GM12878 (cell line): ENCODE results near the gene MFAP2. TPM values are rescaled to one million over a fixed set of nuclear protein-coding genes. Genes with fewer than 3 reads are reported as not detected.
A peak's percentile ranks its signal among the peaks of the same experiment; 100 is the strongest.

ENCODE experiments used
- BCL11A ChIP-seq: IDR thresholded peaks from 2 replicates; pipeline ENCODE4 v1.6.1; 2011; ENCODE audit warnings: low read depth, low read length
- CHD2 ChIP-seq: IDR thresholded peaks from 2 replicates; pipeline ENCODE4 v1.6.1; 2011; ENCODE audit warnings: low read depth, low read length, improper control_type of control experiment, borderline replicate concordance
- FOXM1 ChIP-seq: IDR thresholded peaks from 2 replicates; pipeline ENCODE4 v1.6.1; 2012; ENCODE audit warnings: low read depth, mild to moderate bottlenecking, inconsistent platforms, low read length, moderate library complexity
- MYC ChIP-seq: IDR thresholded peaks from 2 replicates; pipeline ENCODE4 v1.6.1; 2011; ENCODE audit warnings: mild to moderate bottlenecking, low read length, moderate library complexity, inconsistent platforms; ENCODE audit not compliant: insufficient read depth, insufficient replicate concordance, insufficient read length, severe bottlenecking
- NR2C1 ChIP-seq: fragments of 450-650 bp; IDR thresholded peaks from 2 replicates; pipeline ENCODE4 v1.6.1; 2017; ENCODE audit warnings: antibody characterized with exemption, mild to moderate bottlenecking, moderate library complexity
- PAX8 ChIP-seq: fragments of 450-650 bp; IDR thresholded peaks from 2 replicates; pipeline ENCODE4 v1.6.1; 2017; ENCODE audit warnings: mild to moderate bottlenecking, moderate library complexity
- POLR2AphosphoS5 ChIP-seq: IDR thresholded peaks from 2 replicates; pipeline ENCODE4 v1.6.1; 2011; ENCODE audit warnings: mild to moderate bottlenecking, low read length, inconsistent platforms
- SMARCA5 ChIP-seq: fragments of 450-650 bp; IDR thresholded peaks from 2 replicates; pipeline ENCODE4 v1.6.1; 2017; ENCODE audit warnings: mild to moderate bottlenecking
- ZNF207 ChIP-seq: fragments of 450-650 bp; IDR thresholded peaks from 2 replicates; pipeline ENCODE4 v1.6.1; 2014; ENCODE audit warnings: antibody characterized with exemption, mild to moderate bottlenecking, borderline replicate concordance
- ZNF384 ChIP-seq: IDR thresholded peaks from 2 replicates; pipeline ENCODE4 v1.6.1; 2012; ENCODE audit warnings: low read depth, mild to moderate bottlenecking, low read length, improper control_type of control experiment, borderline replicate concordance
- polyA plus RNA-seq, 11 experiments: library from polyadenylated mRNA; depleted of rRNA in 4 of 11; unstranded in 6 of 11; stranded (reverse) in 5 of 11; fragments of >200 nt; fragmentation: Nextera tagmentation in 4 of 11; fragmentation: Illumina TruSeq in 1 of 11; extraction: Ambion mirVana in 4 of 11; extraction: Trizol in 1 of 11; gene quantifications; 1 replicate in 1 of 11; 2 replicates in 10 of 11; pipeline versions ENCODE4 v1.2.1 to v1.2.3, GENCODE V29; 2011 to 2016; ENCODE audit warnings: inconsistent platforms in 2 of 11, missing spikeins in 2 of 11, low read depth in 1 of 11
- total RNA-seq, 4 experiments: library from RNA; depleted of rRNA in 3 of 4; stranded (reverse); fragments of >200 nt in 3 of 4; fragmentation: Illumina TruSeq in 1 of 4; extraction: Trizol in 1 of 4; gene quantifications; 2 replicates each; pipeline versions ENCODE4 v1.2.1 to v1.2.3, GENCODE V29; 2013 to 2021
- TF ChIP-seq, protein P1 (sequence below): fragments of 450-650 bp; formaldehyde crosslinking; IDR thresholded peaks from 2 replicates; pipeline ENCODE4 v1.4.0; 2022; ENCODE audit warnings: mild to moderate bottlenecking, moderate library complexity
- TF ChIP-seq, protein P2 (sequence below): fragments of 450-650 bp; IDR thresholded peaks from 2 replicates; pipeline ENCODE4 v1.6.1; 2017; ENCODE audit warnings: borderline replicate concordance
- TF ChIP-seq, protein P3 (sequence below), 3 experiments: IDR thresholded peaks in 2 of 3; conservative IDR thresholded peaks in 1 of 3; 2 replicates each; pipeline ENCODE4 v1.5.1; 2011; ENCODE audit warnings: low read depth in 3 of 3, low read length in 3 of 3, mild to moderate bottlenecking in 3 of 3, control low read depth in 2 of 3, moderate library complexity in 2 of 3, inconsistent platforms in 1 of 3, mixed read lengths in 1 of 3; ENCODE audit not compliant: control insufficient read depth in 2 of 3, insufficient read depth in 1 of 3; ENCODE audit errors: extremely low read depth in 1 of 3
- TF ChIP-seq, protein P4 (sequence below): fragments of 450-650 bp; IDR thresholded peaks from 2 replicates; pipeline ENCODE4 v1.6.1; 2014; ENCODE audit warnings: mild to moderate bottlenecking
- TF ChIP-seq, protein P5 (sequence below): IDR thresholded peaks from 2 replicates; pipeline ENCODE4 v1.6.1; 2011; ENCODE audit warnings: low read depth, low read length, improper control_type of control experiment, borderline replicate concordance
- TF ChIP-seq, protein P6 (sequence below): IDR thresholded peaks from 2 replicates; pipeline ENCODE4 v1.6.1; 2011; ENCODE audit warnings: borderline replicate concordance, low read depth, mild to moderate bottlenecking, moderate library complexity, mixed read lengths, low read length; ENCODE audit not compliant: insufficient read depth; ENCODE audit errors: extremely low read length
- TF ChIP-seq, protein P7 (sequence below): IDR thresholded peaks from 2 replicates; pipeline ENCODE4 v1.6.1; 2012; ENCODE audit warnings: low read length, inconsistent platforms

The MFAP2 gene
- total and polyA plus RNA-seq, 10 of the 15 experiments (the other 5 are each of a cell fraction or from before 2014, with no cell fraction given) = 0.16 TPM; not detected in 9

DNA sequence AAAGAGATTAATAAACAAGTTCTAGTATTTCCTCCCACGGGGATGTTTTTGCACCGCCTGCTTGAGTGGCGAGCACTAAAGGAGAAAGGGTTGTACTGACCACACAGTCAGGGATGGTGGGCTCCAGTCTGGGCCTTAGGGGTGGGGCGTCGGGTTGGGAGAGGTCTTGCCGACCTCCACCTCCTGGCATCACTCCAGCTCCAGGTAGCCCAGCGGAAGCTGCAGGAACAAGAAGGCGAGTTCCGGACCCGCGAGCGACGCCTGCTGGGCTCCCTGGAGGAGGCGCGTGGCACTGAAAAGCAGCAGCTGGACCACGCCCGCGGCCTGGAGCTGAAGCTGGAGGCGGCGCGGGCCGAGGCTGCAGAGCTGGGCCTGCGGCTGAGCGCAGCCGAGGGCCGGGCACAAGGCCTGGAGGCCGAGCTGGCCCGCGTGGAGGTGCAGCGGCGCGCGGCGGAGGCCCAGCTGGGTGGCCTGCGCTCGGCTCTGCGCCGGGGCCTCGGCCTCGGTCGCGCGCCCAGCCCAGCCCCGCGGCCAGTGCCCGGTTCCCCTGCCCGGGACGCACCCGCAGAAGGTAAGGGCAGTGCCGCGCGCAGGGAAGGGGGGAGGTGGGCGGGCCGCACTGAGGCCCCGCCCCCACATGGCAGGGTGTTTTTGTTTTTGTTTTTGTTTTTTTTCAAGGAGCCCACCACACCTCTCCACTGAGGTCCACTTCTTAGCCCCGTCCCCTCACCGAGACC is 19.7 kb downstream of the MFAP2 start (continued):
- TF ChIP-seq, protein P1, sequence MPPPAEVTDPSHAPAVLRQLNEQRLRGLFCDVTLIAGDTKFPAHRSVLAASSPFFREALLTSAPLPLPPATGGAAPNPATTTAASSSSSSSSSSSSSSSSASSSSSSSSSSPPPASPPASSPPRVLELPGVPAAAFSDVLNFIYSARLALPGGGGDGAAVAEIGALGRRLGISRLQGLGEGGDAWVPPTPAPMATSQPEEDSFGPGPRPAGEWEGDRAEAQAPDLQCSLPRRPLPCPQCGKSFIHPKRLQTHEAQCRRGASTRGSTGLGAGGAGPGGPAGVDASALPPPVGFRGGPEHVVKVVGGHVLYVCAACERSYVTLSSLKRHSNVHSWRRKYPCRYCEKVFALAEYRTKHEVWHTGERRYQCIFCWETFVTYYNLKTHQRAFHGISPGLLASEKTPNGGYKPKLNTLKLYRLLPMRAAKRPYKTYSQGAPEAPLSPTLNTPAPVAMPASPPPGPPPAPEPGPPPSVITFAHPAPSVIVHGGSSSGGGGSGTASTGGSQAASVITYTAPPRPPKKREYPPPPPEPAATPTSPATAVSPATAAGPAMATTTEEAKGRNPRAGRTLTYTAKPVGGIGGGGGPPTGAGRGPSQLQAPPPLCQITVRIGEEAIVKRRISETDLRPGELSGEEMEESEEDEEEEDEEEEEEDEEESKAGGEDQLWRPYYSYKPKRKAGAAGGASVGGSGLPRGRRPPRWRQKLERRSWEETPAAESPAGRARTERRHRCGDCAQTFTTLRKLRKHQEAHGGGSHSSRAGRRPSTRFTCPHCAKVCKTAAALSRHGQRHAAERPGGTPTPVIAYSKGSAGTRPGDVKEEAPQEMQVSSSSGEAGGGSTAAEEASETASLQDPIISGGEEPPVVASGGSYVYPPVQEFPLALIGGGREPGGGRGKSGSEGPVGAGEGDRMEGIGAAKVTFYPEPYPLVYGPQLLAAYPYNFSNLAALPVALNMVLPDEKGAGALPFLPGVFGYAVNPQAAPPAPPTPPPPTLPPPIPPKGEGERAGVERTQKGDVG (CRISPR knock-in tag) = no peak
- TF ChIP-seq, protein P2, sequence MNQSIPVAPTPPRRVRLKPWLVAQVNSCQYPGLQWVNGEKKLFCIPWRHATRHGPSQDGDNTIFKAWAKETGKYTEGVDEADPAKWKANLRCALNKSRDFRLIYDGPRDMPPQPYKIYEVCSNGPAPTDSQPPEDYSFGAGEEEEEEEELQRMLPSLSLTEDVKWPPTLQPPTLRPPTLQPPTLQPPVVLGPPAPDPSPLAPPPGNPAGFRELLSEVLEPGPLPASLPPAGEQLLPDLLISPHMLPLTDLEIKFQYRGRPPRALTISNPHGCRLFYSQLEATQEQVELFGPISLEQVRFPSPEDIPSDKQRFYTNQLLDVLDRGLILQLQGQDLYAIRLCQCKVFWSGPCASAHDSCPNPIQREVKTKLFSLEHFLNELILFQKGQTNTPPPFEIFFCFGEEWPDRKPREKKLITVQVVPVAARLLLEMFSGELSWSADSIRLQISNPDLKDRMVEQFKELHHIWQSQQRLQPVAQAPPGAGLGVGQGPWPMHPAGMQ = no peak
- TF ChIP-seq ZNF207 (no peak), SMARCA5 (peak; percentile 39; the same call in 1 of the 2 replicates), CHD2 (no peak), MYC (no peak), ZNF384 (no peak), NR2C1 (no peak), POLR2AphosphoS5 (no peak), BCL11A (no peak), PAX8 (no peak), FOXM1 (no peak)
- TF ChIP-seq, protein P3, sequence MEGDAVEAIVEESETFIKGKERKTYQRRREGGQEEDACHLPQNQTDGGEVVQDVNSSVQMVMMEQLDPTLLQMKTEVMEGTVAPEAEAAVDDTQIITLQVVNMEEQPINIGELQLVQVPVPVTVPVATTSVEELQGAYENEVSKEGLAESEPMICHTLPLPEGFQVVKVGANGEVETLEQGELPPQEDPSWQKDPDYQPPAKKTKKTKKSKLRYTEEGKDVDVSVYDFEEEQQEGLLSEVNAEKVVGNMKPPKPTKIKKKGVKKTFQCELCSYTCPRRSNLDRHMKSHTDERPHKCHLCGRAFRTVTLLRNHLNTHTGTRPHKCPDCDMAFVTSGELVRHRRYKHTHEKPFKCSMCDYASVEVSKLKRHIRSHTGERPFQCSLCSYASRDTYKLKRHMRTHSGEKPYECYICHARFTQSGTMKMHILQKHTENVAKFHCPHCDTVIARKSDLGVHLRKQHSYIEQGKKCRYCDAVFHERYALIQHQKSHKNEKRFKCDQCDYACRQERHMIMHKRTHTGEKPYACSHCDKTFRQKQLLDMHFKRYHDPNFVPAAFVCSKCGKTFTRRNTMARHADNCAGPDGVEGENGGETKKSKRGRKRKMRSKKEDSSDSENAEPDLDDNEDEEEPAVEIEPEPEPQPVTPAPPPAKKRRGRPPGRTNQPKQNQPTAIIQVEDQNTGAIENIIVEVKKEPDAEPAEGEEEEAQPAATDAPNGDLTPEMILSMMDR (IDR thresholded peaks at IDR 0.05 in 2 of 3, conservative IDR thresholded peaks at IDR 0.05 in 1 of 3; ENCODE audit: control insufficient read depth in 2 of 3, extremely low read depth in 1 of 3, insufficient read depth in 1 of 3, low read depth in 3 of 3, low read length in 3 of 3) = peak; percentile 69 to 85 (median 70)
- TF ChIP-seq, protein P4, sequence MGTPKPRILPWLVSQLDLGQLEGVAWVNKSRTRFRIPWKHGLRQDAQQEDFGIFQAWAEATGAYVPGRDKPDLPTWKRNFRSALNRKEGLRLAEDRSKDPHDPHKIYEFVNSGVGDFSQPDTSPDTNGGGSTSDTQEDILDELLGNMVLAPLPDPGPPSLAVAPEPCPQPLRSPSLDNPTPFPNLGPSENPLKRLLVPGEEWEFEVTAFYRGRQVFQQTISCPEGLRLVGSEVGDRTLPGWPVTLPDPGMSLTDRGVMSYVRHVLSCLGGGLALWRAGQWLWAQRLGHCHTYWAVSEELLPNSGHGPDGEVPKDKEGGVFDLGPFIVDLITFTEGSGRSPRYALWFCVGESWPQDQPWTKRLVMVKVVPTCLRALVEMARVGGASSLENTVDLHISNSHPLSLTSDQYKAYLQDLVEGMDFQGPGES = no peak
- TF ChIP-seq, protein P5, sequence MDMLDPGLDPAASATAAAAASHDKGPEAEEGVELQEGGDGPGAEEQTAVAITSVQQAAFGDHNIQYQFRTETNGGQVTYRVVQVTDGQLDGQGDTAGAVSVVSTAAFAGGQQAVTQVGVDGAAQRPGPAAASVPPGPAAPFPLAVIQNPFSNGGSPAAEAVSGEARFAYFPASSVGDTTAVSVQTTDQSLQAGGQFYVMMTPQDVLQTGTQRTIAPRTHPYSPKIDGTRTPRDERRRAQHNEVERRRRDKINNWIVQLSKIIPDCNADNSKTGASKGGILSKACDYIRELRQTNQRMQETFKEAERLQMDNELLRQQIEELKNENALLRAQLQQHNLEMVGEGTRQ = no peak
- TF ChIP-seq, protein P6, sequence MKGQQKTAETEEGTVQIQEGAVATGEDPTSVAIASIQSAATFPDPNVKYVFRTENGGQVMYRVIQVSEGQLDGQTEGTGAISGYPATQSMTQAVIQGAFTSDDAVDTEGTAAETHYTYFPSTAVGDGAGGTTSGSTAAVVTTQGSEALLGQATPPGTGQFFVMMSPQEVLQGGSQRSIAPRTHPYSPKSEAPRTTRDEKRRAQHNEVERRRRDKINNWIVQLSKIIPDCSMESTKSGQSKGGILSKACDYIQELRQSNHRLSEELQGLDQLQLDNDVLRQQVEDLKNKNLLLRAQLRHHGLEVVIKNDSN = no peak
- TF ChIP-seq, protein P7, sequence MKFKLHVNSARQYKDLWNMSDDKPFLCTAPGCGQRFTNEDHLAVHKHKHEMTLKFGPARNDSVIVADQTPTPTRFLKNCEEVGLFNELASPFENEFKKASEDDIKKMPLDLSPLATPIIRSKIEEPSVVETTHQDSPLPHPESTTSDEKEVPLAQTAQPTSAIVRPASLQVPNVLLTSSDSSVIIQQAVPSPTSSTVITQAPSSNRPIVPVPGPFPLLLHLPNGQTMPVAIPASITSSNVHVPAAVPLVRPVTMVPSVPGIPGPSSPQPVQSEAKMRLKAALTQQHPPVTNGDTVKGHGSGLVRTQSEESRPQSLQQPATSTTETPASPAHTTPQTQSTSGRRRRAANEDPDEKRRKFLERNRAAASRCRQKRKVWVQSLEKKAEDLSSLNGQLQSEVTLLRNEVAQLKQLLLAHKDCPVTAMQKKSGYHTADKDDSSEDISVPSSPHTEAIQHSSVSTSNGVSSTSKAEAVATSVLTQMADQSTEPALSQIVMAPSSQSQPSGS = no peak
